Kidney epithelial cell (primary cell): ENCODE results near the gene DYNC1LI1. TPM values are rescaled to one million over a fixed set of nuclear protein-coding genes. Genes with fewer than 3 reads are reported as not detected.

Experiments
- DNase-seq: peaks from one replicate; pipeline ENCODE4 v3.0.0-alpha.2; 2010; ENCODE audit warnings: low read depth
- H3K27me3 ChIP-seq: 2 replicates; pipeline ENCODE4 v1.6.0; 2011; ENCODE audit warnings: low read length; ENCODE audit not compliant: control insufficient read depth, insufficient read depth
- H3K36me3 ChIP-seq: 2 replicates; pipeline ENCODE4 v1.5.1; 2011; ENCODE audit warnings: low read length; ENCODE audit not compliant: control insufficient read depth, insufficient read depth
- H3K4me3 ChIP-seq: 2 replicates; pipeline ENCODE4 v1.5.1; 2011; ENCODE audit warnings: low read depth, mild to moderate bottlenecking, control low read depth, low read length
- total RNA-seq: library from RNA; depleted of rRNA; stranded (reverse); fragments of >200 nt; gene quantifications from 2 replicates; pipeline ENCODE4 v1.2.3, GENCODE V29; 2015
- TF ChIP-seq, protein P1 (sequence below): IDR thresholded peaks from 2 replicates; pipeline ENCODE4 v1.5.1; 2011; ENCODE audit warnings: mild to moderate bottlenecking, moderate library complexity, low read length, control low read depth, inconsistent platforms; ENCODE audit not compliant: insufficient read depth, poor library complexity, severe bottlenecking

DYNC1LI1 gene
- total RNA-seq, 1 donor from 2014 or later = 41.8 TPM

DNA sequence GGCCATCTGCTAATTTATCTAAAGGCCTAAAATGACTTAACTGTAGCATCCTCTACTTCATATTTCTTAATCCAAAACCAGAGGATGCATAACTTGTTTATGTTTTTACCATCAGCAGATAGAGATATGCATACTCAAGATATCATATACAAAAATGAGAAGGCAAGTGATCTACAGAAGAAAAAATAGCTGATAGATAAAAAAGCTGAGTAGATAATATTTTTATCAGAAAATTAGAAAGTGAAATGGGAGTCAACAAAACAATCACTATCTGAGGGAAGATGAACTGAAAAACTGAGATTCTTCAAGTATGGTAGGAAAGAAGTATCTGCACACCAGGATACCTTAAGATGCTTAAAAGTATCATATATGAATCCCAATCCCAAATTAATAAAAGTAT lies 25.4 kb downstream of the DYNC1LI1 start:
- TF ChIP-seq, protein P1, sequence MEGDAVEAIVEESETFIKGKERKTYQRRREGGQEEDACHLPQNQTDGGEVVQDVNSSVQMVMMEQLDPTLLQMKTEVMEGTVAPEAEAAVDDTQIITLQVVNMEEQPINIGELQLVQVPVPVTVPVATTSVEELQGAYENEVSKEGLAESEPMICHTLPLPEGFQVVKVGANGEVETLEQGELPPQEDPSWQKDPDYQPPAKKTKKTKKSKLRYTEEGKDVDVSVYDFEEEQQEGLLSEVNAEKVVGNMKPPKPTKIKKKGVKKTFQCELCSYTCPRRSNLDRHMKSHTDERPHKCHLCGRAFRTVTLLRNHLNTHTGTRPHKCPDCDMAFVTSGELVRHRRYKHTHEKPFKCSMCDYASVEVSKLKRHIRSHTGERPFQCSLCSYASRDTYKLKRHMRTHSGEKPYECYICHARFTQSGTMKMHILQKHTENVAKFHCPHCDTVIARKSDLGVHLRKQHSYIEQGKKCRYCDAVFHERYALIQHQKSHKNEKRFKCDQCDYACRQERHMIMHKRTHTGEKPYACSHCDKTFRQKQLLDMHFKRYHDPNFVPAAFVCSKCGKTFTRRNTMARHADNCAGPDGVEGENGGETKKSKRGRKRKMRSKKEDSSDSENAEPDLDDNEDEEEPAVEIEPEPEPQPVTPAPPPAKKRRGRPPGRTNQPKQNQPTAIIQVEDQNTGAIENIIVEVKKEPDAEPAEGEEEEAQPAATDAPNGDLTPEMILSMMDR = no peak
- Histone ChIP-seq H3K27me3 (no peaks in the 10 kb centered on the region), H3K4me3 (no peak overlapping the region), H3K36me3 (no peaks in the 10 kb centered on the region)
- no peak for DNase-seq

DNA sequence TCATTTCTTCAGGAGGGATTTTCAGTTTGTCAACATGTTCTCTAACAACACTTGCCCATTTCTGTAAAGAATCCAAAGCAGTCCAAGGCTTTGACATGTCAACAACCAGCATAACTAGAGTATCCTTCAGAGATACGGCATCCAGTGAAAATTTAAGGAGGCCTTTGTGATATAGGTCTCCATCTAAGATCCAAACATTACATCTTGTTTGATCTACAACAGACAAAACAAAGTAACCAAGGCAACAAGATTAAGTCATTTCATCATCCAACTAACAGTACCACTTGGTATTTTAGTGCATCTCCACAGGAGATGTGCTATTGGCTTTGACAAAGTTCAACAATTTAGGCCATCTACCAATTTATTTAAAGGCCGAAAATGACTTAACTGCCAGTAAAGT lies 25.8 kb downstream of the DYNC1LI1 start:
- Histone ChIP-seq H3K27me3 (no peaks in the 10 kb centered on the region), H3K4me3 (no peak overlapping the region), H3K36me3 (no peaks in the 10 kb centered on the region)
- no peak for DNase-seq
- TF ChIP-seq, protein P1 = no peak

DNA sequence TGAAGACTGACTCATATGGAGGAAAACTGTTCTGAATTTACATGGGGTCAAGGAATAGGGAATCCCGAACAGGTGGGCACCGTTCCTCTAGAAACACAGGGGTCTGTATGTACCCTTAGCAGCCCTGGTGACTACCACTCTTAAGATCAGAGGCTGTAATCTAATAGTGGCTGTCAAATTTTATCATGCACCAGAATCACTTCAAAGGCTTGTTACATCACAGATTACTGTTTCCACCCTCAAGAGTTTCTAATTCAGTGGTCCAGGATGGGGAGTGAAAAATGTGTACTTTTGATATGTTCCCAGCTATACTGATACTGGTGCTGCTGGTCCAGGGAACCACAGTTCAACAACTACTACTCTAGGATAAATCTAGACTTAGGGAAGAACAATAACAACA lies 27.9 kb downstream of the DYNC1LI1 start:
- no peak for DNase-seq
- Histone ChIP-seq H3K4me3 (no peak overlapping the region), H3K36me3 (no peaks in the 10 kb centered on the region), H3K27me3 (no peaks in the 10 kb centered on the region)
- TF ChIP-seq, protein P1 = no peak

DNA sequence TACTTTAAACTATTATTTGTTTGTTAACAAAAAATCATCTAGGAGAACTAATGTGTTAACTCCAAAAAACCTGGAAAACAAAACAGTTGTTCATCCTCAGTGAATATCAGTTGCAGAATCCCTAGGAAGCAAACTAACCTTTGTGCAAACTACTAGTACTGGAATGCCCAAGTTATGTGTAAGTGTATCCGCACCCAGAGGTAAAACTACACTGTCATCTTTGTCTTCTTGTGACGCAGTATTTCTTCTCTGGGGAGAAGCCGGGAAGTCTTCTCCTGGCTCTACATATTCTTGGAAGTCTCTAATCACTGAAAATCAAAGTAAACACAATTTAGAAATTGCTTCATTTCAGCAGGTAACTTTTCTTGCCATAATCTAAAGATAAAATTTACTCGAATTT lies 29.8 kb downstream of the DYNC1LI1 start:
- no peak for DNase-seq

DNA sequence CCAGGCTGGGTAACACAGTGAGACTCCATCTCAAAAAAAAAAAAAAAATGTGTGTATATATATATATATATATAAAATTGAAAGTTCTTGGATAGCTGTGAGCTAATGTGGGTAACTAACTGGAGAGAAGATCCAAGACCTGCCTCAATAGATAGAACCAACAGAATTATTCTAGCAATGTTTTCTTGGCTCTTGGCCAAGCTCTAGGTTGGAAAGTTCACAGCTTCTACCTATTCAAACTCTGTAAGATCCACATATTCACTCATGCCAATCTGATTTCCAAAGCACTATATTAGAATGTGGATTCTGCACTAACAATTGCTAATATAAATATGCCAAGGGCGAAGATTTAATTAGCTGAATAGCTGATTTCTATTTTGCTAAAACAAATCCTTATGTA lies 38.2 kb downstream of the DYNC1LI1 start:
- Histone ChIP-seq H3K36me3 (no peaks in the 10 kb centered on the region), H3K27me3 (no peaks in the 10 kb centered on the region), H3K4me3 (no peak overlapping the region)
- TF ChIP-seq, protein P1 = no peak
- DNase-seq = no peak

More for the DNA sequence above, 29.8 kb downstream of the DYNC1LI1 start:
- H3K4me3 ChIP-seq = no peak overlapping the region
- TF ChIP-seq, protein P1 = no peak
- no peaks in the 10 kb centered on the region for H3K27me3 ChIP-seq
- no peaks in the 10 kb centered on the region for H3K36me3 ChIP-seq

DNA sequence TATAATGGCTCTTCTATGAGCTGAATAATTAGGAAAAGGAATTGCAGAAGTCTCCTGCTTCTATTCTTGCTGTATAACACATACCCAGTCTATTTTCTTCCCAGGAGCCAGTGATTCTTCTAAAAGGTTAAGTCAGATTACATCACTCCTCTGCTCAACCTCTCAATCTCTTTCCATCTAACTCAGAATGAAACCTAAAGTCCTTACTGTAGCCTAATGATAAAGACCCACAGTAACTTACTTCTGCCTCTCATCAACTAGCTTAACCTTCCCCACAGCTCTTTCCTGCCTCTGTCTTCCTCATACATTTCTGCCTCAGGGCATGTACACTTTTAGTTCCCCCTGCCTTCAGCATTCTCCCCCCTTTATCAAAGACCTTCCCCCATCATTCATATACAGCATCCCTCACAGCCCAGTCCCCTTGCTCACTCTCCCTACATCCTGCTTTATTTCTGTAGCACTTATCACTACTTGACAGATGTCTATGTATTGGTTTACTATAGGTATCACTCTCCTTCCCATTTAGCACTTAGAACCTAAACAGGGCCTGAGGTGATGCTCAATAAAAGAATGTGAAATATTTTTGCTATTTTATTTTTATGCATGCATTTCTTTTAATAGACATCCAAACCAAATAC lies 39.5 kb downstream of the DYNC1LI1 start:
- Histone ChIP-seq H3K36me3 (no peaks in the 10 kb centered on the region), H3K27me3 (no peaks in the 10 kb centered on the region), H3K4me3 (no peak overlapping the region)
- no peak for DNase-seq
- TF ChIP-seq, protein P1 = no peak
